Testis (tissue), 2 donors: ENCODE results near the gene ELANE.

Experiments used
- CTCF ChIP-seq, 3 experiments: fragments of 450-650 bp in 2 of 3; fragments of 200-600 bp in 1 of 3; sonication (generic) in 1 of 3; IDR thresholded peaks; one replicate each; pipeline ENCODE4 v1.5.1; 2016 to 2019; ENCODE audit warnings: antibody characterized with exemption in 3 of 3, mild to moderate bottlenecking in 2 of 3, moderate library complexity in 1 of 3
- POLR2A ChIP-seq: fragments of 450-650 bp; IDR thresholded peaks from one replicate; pipeline ENCODE4 v1.6.1; 2017; ENCODE audit warnings: antibody characterized with exemption, mild to moderate bottlenecking, moderate library complexity

GRCh38 chr19:848386-848921, 3.6 kb upstream of the ELANE start:
- no peak for TF ChIP-seq CTCF (IDR thresholded peaks at IDR 0.05)
- TF ChIP-seq POLR2A, result no peak
